Activated T-cell treated with anti-CD3 and anti-CD28 coated beads, Interleukin-2, amount 50 U/mL, for 4 hours (primary cell): ENCODE data around the gene TMEM269. TPM values are rescaled to one million over a fixed set of nuclear protein-coding genes. Genes with fewer than 3 reads are reported as not detected.
"Not testable (repeated sequence)": the region's sequence is repeated elsewhere in the genome, so short reads cannot be mapped to it uniquely, and the experiment has no call there.

Source experiments
- ATAC-seq, 2 donors: fragments of 200-7000 bp; cut with Tn5 transposase; one replicate each; pipeline ENCODE4 v1.10.0; 2021
- DNase-seq: peaks from one replicate; pipeline ENCODE4 v3.0.0-alpha.2; 2020
- H3K27me3 Mint-ChIP-seq: one replicate; pipeline ENCODE4 v1.8.0; 2021; ENCODE audit warnings: low read depth, mixed read lengths
- H3K36me3 Mint-ChIP-seq: one replicate; pipeline ENCODE4 v1.8.0; 2022; ENCODE audit warnings: mixed read lengths; ENCODE audit not compliant: insufficient read depth
- H3K4me1 Mint-ChIP-seq: one replicate; pipeline ENCODE4 v1.8.0; 2021; ENCODE audit warnings: low read depth, mixed read lengths
- H3K4me3 Mint-ChIP-seq: one replicate; pipeline ENCODE4 v1.8.0; 2021; ENCODE audit warnings: mild to moderate bottlenecking, moderate library complexity, mixed read lengths
- H3K9me3 Mint-ChIP-seq: one replicate; pipeline ENCODE4 v1.8.0; 2021; ENCODE audit warnings: mixed read lengths
- total RNA-seq, 3 donors: library from RNA; stranded (reverse); gene quantifications; one replicate each; pipeline ENCODE4 v1.2.1, GENCODE V29; 2021

TMEM269 gene
- total RNA-seq, 3 donors from 2014 or later = 0.10 to 0.24 TPM; not detected in 1

GRCh38 chr1:42777852-42778251 lies 6.9 kb upstream of the TMEM269 start:
- no peaks in the 10 kb centered on the region for H3K27me3 Mint-ChIP-seq
- DNase-seq (no peak), ATAC-seq (peak in 1 of 2 donors; percentile 46)
- no peaks in the 10 kb centered on the region for H3K9me3 Mint-ChIP-seq
- peaks cover 6% of the 10 kb centered on the region for H3K4me1 Mint-ChIP-seq
- H3K4me3 Mint-ChIP-seq = no peak overlapping the region
- H3K36me3 Mint-ChIP-seq = peaks cover 46% of the 10 kb centered on the region

- DNase-seq (no peak), ATAC-seq (no peak)
- peaks cover 6% of the 10 kb centered on the region for H3K4me1 Mint-ChIP-seq
- H3K27me3 Mint-ChIP-seq = no peaks in the 10 kb centered on the region
- no peak overlapping the region for H3K4me3 Mint-ChIP-seq
- H3K9me3 Mint-ChIP-seq = no peaks in the 10 kb centered on the region
- H3K36me3 Mint-ChIP-seq = peaks cover 39% of the 10 kb centered on the region
These were observed 5.1 kb upstream of the TMEM269 start for GRCh38 chr1:42779725-42780124.

GRCh38 chr1:42780176-42780575 lies 4.6 kb upstream of the TMEM269 start:
- no peaks in the 10 kb centered on the region for H3K27me3 Mint-ChIP-seq
- H3K4me1 Mint-ChIP-seq = peaks cover 6% of the 10 kb centered on the region
- peaks cover 34% of the 10 kb centered on the region for H3K36me3 Mint-ChIP-seq
- H3K9me3 Mint-ChIP-seq = no peaks in the 10 kb centered on the region
- H3K4me3 Mint-ChIP-seq = no peak overlapping the region
- ATAC-seq = no peak
- DNase-seq = no peak

- H3K4me1 Mint-ChIP-seq = peaks cover 15% of the 10 kb centered on the region
- DNase-seq = no peak
- no peaks in the 10 kb centered on the region for H3K27me3 Mint-ChIP-seq
- H3K4me3 Mint-ChIP-seq = no peak overlapping the region
- peaks cover 19% of the 10 kb centered on the region for H3K36me3 Mint-ChIP-seq
- no peaks in the 10 kb centered on the region for H3K9me3 Mint-ChIP-seq
- no peak for ATAC-seq
These were observed 1.7 kb upstream of the TMEM269 start for GRCh38 chr1:42783092-42783491.

GRCh38 chr1:42784547-42784945 lies 245 bp upstream of the TMEM269 start:
- Mint-ChIP-seq H3K27me3 (no peaks in the 10 kb centered on the region), H3K4me3 (no peak overlapping the region), H3K4me1 (peaks cover 15% of the 10 kb centered on the region), H3K36me3 (peaks cover 14% of the 10 kb centered on the region), H3K9me3 (no peaks in the 10 kb centered on the region)
- ATAC-seq = no peak
- no peak for DNase-seq

GRCh38 chr1:42786097-42786496 lies 1.3 kb downstream of the TMEM269 start:
- Mint-ChIP-seq H3K27me3 (no peaks in the 10 kb centered on the region), H3K9me3 (no peaks in the 10 kb centered on the region), H3K4me1 (peaks cover 15% of the 10 kb centered on the region), H3K36me3 (peaks cover 8% of the 10 kb centered on the region), H3K4me3 (peak overlapping the region; percentile 72)
- ATAC-seq (no peak), DNase-seq (no peak)

- no peaks in the 10 kb centered on the region for H3K9me3 Mint-ChIP-seq
- no peaks in the 10 kb centered on the region for H3K27me3 Mint-ChIP-seq
- H3K4me1 Mint-ChIP-seq = peaks cover 15% of the 10 kb centered on the region
- ATAC-seq (no peak), DNase-seq (no peak)
- H3K36me3 Mint-ChIP-seq = peaks cover 2% of the 10 kb centered on the region
- no peak overlapping the region for H3K4me3 Mint-ChIP-seq
These were observed 3.2 kb downstream of the TMEM269 start for GRCh38 chr1:42788021-42788420.

GRCh38 chr1:42793824-42794223 lies 9.0 kb downstream of the TMEM269 start:
- ATAC-seq (no peak), DNase-seq (no peak)
- Mint-ChIP-seq H3K4me3 (no peak overlapping the region), H3K4me1 (no peaks in the 10 kb centered on the region), H3K9me3 (no peaks in the 10 kb centered on the region), H3K27me3 (no peaks in the 10 kb centered on the region), H3K36me3 (no peaks in the 10 kb centered on the region)

- H3K36me3 Mint-ChIP-seq = no peaks in the 10 kb centered on the region
- H3K4me3 Mint-ChIP-seq = no peak overlapping the region
- DNase-seq (no peak), ATAC-seq (no peak)
- peaks cover 2% of the 10 kb centered on the region for H3K27me3 Mint-ChIP-seq
- H3K9me3 Mint-ChIP-seq = no peaks in the 10 kb centered on the region
- no peaks in the 10 kb centered on the region for H3K4me1 Mint-ChIP-seq
These were observed 12.6 kb downstream of the TMEM269 start for GRCh38 chr1:42797414-42797813.

- Mint-ChIP-seq H3K9me3 (no peaks in the 10 kb centered on the region), H3K36me3 (no peaks in the 10 kb centered on the region), H3K4me1 (no peaks in the 10 kb centered on the region), H3K4me3 (no peak overlapping the region), H3K27me3 (peaks cover 2% of the 10 kb centered on the region)
- DNase-seq = no peak
- ATAC-seq = no peak
These were observed 13.2 kb downstream of the TMEM269 start for GRCh38 chr1:42797979-42798378.

- no peak for DNase-seq
- no peaks in the 10 kb centered on the region for H3K9me3 Mint-ChIP-seq
- ATAC-seq = no peak
- H3K36me3 Mint-ChIP-seq = peaks cover 9% of the 10 kb centered on the region
- peaks cover 2% of the 10 kb centered on the region for H3K27me3 Mint-ChIP-seq
- peaks cover under 1% of the 10 kb centered on the region for H3K4me1 Mint-ChIP-seq
- no peak overlapping the region for H3K4me3 Mint-ChIP-seq
These were observed 17.2 kb downstream of the TMEM269 start for GRCh38 chr1:42801832-42802473.

- Mint-ChIP-seq H3K9me3 (no peaks in the 10 kb centered on the region), H3K27me3 (peaks cover under 1% of the 10 kb centered on the region), H3K4me3 (no peak overlapping the region), H3K36me3 (peaks cover 12% of the 10 kb centered on the region), H3K4me1 (peaks cover 8% of the 10 kb centered on the region)
- DNase-seq (no peak), ATAC-seq (no peak)
These were observed 21.4 kb downstream of the TMEM269 start for GRCh38 chr1:42806171-42806570.

- Mint-ChIP-seq H3K27me3 (no peaks in the 10 kb centered on the region), H3K4me1 (peaks cover 8% of the 10 kb centered on the region), H3K4me3 (no peak overlapping the region), H3K36me3 (peaks cover 14% of the 10 kb centered on the region), H3K9me3 (no peaks in the 10 kb centered on the region)
- DNase-seq (no peak), ATAC-seq (no peak)
These were observed 21.8 kb downstream of the TMEM269 start for GRCh38 chr1:42806593-42806992.

- no peaks in the 10 kb centered on the region for H3K27me3 Mint-ChIP-seq
- no peak for ATAC-seq
- DNase-seq = no peak
- peaks cover 8% of the 10 kb centered on the region for H3K4me1 Mint-ChIP-seq
- peaks cover 14% of the 10 kb centered on the region for H3K36me3 Mint-ChIP-seq
- no peak overlapping the region for H3K4me3 Mint-ChIP-seq
- H3K9me3 Mint-ChIP-seq = no peaks in the 10 kb centered on the region
These were observed 22.4 kb downstream of the TMEM269 start for GRCh38 chr1:42807056-42807668.

- not testable (repeated sequence) for H3K9me3 Mint-ChIP-seq, H3K27me3 Mint-ChIP-seq, H3K4me3 Mint-ChIP-seq, DNase-seq, H3K36me3 Mint-ChIP-seq, ATAC-seq
- peaks cover 23% of the 10 kb centered on the region for H3K4me1 Mint-ChIP-seq
These were observed 30.0 kb downstream of the TMEM269 start for GRCh38 chr1:42814815-42815214.
